Breast epithelium (tissue), 4 donors: ENCODE data around the gene HSD3B2. TPM values are rescaled to one million over a fixed set of nuclear protein-coding genes. Genes with fewer than 3 reads are reported as not detected.

Experiments
- DNase-seq, 2 donors: peaks; one replicate each; pipeline ENCODE4 v3.0.0-alpha.2; 2019; ENCODE audit warnings: low spot score in 2 of 2
- H3K27ac ChIP-seq, 2 donors: fragments of 200-600 bp; sonication (generic) in 1 of 2; one replicate each; pipeline ENCODE4 v1.5.1; 2016 to 2019; ENCODE audit warnings: mild to moderate bottlenecking in 1 of 2
- H3K27me3 ChIP-seq, 2 donors: fragments of 200-600 bp; sonication (generic) in 1 of 2; one replicate each; pipeline versions ENCODE4 v1.5.1 to v1.6.0; 2017 to 2019; ENCODE audit warnings: control low read depth in 1 of 2, mild to moderate bottlenecking in 1 of 2
- H3K36me3 ChIP-seq: fragments of 200-600 bp; one replicate; pipeline ENCODE4 v1.5.1; 2019
- H3K4me1 ChIP-seq, 2 donors: fragments of 200-600 bp; sonication (generic); one replicate each; pipeline ENCODE4 v1.5.1; 2016 to 2019; ENCODE audit warnings: control low read depth in 1 of 2
- H3K4me3 ChIP-seq, 3 donors: fragments of 200-600 bp; sonication (generic); 1 replicate in 2 of 3; 2 replicates in 1 of 3; pipeline ENCODE4 v1.5.1; 2016 to 2019; ENCODE audit warnings: mild to moderate bottlenecking in 3 of 3, moderate library complexity in 2 of 3
- H3K9me3 ChIP-seq, 2 donors: fragments of 200-600 bp; sonication (generic) in 1 of 2; one replicate each; pipeline ENCODE4 v1.5.1; 2016 to 2019; ENCODE audit warnings: control low read depth in 1 of 2
- POLR2A ChIP-seq: fragments of 450-650 bp; IDR thresholded peaks from one replicate; pipeline ENCODE4 v1.6.1; 2016; ENCODE audit warnings: antibody characterized with exemption, mild to moderate bottlenecking, moderate library complexity
- POLR2AphosphoS5 ChIP-seq, 3 donors: sonication (generic); formaldehyde crosslinking; IDR thresholded peaks; one replicate each; pipeline ENCODE4 v1.6.1; 2017; ENCODE audit warnings: antibody characterized with exemption in 3 of 3
- intact Hi-C: fragments of 100-400 bp; cut with DNase I; formaldehyde crosslinking; loops from one replicate; pipeline ENCODE4 v1.15.1; 2023; ENCODE audit warnings: low total_unique reads
- total RNA-seq, 3 donors: library from RNA; depleted of rRNA; stranded (reverse); fragments of >200 nt; gene quantifications; one replicate each; pipeline ENCODE4 v1.1.0, GENCODE V29; 2016
- TF ChIP-seq, protein P1 (sequence below), 3 donors: fragments of 450-650 bp; IDR thresholded peaks; one replicate each; pipeline ENCODE4 v1.5.1; 2016 to 2017; ENCODE audit warnings: antibody characterized with exemption in 3 of 3, mild to moderate bottlenecking in 3 of 3, moderate library complexity in 3 of 3

The HSD3B2 gene
- total RNA-seq, 3 donors from 2014 or later, result not detected

DNA sequence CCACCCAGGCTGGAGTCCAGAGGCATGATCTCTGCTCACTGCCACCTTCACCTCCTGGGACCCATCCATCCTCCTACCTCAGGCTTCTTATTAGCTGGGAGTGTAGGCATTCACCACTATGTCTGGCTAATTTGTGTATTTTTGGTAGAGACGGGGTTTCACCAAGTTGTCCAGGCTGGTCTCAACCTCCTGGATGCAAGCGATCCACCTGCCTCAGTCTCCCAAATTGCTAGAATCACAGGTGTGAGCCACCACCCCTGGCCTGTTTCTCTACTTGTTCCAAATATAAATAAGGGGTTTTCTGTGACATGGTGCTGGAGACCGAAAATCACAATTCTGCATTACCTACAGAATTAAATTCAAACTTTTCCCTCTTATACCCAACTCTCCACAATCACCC is 55.4 kb downstream of the HSD3B2 start:
- Histone ChIP-seq H3K9me3 (no peaks in the 10 kb centered on the region), H3K27ac (no peak overlapping the region), H3K4me1 (no peaks in the 10 kb centered on the region), H3K36me3 (no peaks in the 10 kb centered on the region), H3K27me3 (no peaks in the 10 kb centered on the region), H3K4me3 (no peak overlapping the region)
- TF ChIP-seq POLR2A (no peak), POLR2AphosphoS5 (IDR thresholded peaks at IDR 0.05) (no peak)
- TF ChIP-seq, protein P1, sequence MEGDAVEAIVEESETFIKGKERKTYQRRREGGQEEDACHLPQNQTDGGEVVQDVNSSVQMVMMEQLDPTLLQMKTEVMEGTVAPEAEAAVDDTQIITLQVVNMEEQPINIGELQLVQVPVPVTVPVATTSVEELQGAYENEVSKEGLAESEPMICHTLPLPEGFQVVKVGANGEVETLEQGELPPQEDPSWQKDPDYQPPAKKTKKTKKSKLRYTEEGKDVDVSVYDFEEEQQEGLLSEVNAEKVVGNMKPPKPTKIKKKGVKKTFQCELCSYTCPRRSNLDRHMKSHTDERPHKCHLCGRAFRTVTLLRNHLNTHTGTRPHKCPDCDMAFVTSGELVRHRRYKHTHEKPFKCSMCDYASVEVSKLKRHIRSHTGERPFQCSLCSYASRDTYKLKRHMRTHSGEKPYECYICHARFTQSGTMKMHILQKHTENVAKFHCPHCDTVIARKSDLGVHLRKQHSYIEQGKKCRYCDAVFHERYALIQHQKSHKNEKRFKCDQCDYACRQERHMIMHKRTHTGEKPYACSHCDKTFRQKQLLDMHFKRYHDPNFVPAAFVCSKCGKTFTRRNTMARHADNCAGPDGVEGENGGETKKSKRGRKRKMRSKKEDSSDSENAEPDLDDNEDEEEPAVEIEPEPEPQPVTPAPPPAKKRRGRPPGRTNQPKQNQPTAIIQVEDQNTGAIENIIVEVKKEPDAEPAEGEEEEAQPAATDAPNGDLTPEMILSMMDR (IDR thresholded peaks at IDR 0.05), result no peak
- DNase-seq, result no peak
- intact Hi-C loops, result no loop called here

DNA sequence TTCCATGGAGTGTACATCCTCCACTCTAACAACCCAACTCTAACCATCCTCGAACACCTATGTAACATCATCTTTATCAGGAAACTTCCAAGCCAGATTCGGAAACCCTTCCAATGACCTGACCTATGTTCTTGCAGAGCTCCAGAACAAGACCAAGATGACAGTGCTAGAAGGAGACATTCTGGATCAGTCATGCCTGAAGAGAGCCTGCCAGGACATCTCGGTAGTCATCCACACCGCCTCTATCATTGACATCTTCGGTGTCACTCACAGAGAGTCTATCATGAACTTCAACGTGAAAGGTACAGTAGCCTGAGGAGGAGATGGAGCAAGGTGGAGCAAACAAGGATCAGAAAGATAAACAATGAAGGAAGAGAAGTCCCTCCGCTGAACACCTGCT is 56.0 kb downstream of the HSD3B2 start:
- no peaks in the 10 kb centered on the region for H3K27me3 ChIP-seq
- H3K27ac ChIP-seq, result no peak overlapping the region
- H3K36me3 ChIP-seq, result no peaks in the 10 kb centered on the region
- no peaks in the 10 kb centered on the region for H3K4me1 ChIP-seq
- no peak for DNase-seq
- H3K4me3 ChIP-seq, result no peak overlapping the region
- TF ChIP-seq POLR2AphosphoS5 (IDR thresholded peaks at IDR 0.05) (no peak), POLR2A (no peak)
- TF ChIP-seq, protein P1 (IDR thresholded peaks at IDR 0.05), result no peak
- H3K9me3 ChIP-seq, result no peaks in the 10 kb centered on the region
- intact Hi-C loops, result no loop called here

DNA sequence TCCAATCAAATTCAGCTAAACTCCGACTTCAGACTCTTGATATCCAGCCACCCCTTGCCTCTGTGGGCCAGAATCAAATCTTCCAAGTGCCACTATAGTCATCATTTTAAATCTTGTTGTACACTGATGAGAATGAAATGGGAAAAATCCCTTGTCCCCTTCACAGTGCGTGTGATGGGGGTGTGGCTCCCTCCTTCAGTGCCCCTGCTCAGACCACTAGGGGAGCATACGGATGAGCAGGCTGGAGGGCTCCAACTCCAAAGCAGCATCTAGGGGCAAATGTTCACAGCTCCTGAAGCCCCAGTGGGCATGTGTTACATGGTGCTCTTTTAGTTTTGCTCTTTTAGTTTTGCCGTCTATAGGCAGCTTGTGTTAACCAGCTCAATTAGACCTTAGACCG is 56.6 kb downstream of the HSD3B2 start:
- H3K4me3 ChIP-seq, result no peak overlapping the region
- H3K9me3 ChIP-seq, result no peaks in the 10 kb centered on the region
- DNase-seq, result no peak
- TF ChIP-seq POLR2AphosphoS5 (IDR thresholded peaks at IDR 0.05), result no peak
- TF ChIP-seq, protein P1 (IDR thresholded peaks at IDR 0.05), result no peak
- TF ChIP-seq POLR2A, result no peak
- no peaks in the 10 kb centered on the region for H3K4me1 ChIP-seq
- no peaks in the 10 kb centered on the region for H3K36me3 ChIP-seq
- intact Hi-C loops, result no loop called here
- no peak overlapping the region for H3K27ac ChIP-seq
- no peaks in the 10 kb centered on the region for H3K27me3 ChIP-seq

DNA sequence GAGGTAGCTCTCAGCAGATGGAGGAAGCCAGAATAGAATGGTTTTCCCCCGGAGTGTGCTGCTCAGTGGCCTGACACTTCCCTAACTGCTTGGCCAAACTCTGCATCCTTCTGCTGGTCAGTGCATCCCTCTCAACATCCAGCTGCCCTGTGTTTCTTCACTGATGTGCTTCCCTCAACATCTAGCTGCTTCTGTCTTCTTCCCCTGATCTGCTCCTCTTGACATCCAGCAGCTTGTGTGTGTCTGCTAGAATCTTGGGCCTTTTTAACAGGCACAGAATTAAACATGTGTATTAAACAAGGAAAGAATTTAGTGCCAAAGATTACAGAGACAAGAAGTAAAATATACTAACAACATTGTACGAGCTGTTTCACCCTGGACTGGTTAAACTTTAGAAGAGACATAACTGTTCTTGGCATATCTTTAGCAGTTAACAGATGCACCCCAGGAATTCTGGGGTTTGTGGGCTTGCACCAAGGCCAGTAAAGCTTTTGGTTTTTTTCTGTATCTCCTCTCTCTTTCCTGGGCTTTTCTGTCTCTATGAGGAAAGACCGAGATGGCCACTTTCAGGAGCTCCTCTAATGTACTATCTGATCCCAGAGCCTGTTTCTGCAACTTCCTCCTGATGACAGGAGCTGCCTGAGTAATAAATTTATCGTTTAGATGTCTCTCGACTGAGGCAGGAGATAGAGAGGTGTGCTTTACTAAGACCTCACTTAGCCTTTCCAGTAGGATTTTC is 57.3 kb downstream of the HSD3B2 start:
- no peaks in the 10 kb centered on the region for H3K4me1 ChIP-seq
- no peaks in the 10 kb centered on the region for H3K27me3 ChIP-seq
- H3K9me3 ChIP-seq, result no peaks in the 10 kb centered on the region
- TF ChIP-seq, protein P1 (IDR thresholded peaks at IDR 0.05), result no peak
- TF ChIP-seq POLR2A (no peak), POLR2AphosphoS5 (IDR thresholded peaks at IDR 0.05) (no peak)
- H3K36me3 ChIP-seq, result no peaks in the 10 kb centered on the region
- H3K27ac ChIP-seq, result no peak overlapping the region
- intact Hi-C loops, result no loop called here
- no peak overlapping the region for H3K4me3 ChIP-seq
- DNase-seq, result no peak

Other genes starting within 250 kb of the HSD3B2 start
- under 1 TPM in 1 of 3 donors, not detected in 2; 0.66 TPM for gene HAO2, start 46.4 kb upstream of the HSD3B2 start, total RNA-seq
- not detected for gene HSD3B1, start 92.1 kb downstream of the HSD3B2 start, total RNA-seq
- 1 to 10 TPM; 4.2 to 9.5 (median 7.0) TPM for gene ZNF697, start 233.1 kb downstream of the HSD3B2 start, total RNA-seq